GM12875 (cell line): ENCODE results near the gene MAST2.
"Not testable (repeated sequence)": the region's sequence is repeated elsewhere in the genome, so short reads cannot be mapped to it uniquely, and the experiment has no call there.

Experiments
- H3K4me3 ChIP-seq: one replicate; pipeline ENCODE4 v1.5.1; 2011; ENCODE audit warnings: low read depth, low read length, control low read depth
- TF ChIP-seq, protein P1 (sequence below): IDR thresholded peaks from 2 replicates; pipeline ENCODE4 v1.5.1; 2011; ENCODE audit warnings: low read depth, mild to moderate bottlenecking, control low read depth, inconsistent platforms, low read length, moderate library complexity, borderline replicate concordance; ENCODE audit not compliant: insufficient read depth

The MAST2 gene

DNA sequence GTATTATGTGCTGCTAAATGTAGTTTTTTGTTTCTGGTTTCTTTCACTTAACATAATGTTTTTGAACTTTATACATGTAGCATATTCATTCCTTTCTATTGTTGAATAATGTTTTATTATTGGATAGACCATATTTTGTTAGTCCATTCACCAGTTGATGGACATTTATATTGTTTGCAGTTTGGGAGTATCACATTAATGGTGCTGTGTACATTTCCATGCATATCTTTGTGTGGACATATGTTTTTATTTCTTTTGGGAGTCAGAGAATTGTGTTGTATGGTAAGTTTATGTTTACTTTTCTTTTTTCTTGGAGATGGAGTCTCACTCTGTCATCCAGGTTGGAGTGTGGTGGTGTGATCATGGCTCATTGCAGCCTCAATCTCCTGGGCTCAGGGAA lies 134.6 kb downstream of the MAST2 start:
- H3K4me3 ChIP-seq: no peak overlapping the region
- TF ChIP-seq, protein P1, sequence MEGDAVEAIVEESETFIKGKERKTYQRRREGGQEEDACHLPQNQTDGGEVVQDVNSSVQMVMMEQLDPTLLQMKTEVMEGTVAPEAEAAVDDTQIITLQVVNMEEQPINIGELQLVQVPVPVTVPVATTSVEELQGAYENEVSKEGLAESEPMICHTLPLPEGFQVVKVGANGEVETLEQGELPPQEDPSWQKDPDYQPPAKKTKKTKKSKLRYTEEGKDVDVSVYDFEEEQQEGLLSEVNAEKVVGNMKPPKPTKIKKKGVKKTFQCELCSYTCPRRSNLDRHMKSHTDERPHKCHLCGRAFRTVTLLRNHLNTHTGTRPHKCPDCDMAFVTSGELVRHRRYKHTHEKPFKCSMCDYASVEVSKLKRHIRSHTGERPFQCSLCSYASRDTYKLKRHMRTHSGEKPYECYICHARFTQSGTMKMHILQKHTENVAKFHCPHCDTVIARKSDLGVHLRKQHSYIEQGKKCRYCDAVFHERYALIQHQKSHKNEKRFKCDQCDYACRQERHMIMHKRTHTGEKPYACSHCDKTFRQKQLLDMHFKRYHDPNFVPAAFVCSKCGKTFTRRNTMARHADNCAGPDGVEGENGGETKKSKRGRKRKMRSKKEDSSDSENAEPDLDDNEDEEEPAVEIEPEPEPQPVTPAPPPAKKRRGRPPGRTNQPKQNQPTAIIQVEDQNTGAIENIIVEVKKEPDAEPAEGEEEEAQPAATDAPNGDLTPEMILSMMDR: no peak

DNA sequence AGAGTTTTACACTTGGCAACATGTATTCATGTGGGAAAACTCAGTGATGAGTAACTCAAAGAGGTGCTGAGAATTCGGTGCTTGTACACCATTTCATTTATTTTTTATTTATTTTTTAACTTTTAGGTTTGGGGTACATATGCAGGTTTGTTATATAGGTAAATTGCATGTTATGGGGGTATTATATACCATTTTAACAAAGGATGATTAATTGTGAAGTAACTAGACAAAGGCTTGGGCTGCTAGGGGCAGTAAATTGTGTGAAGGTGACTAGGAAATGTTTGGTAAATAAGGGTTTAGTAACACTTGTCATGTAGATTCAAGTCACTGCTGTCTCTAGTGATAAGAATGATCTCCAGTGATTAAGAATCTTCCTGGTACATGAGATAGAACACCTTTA lies 139.0 kb downstream of the MAST2 start:
- TF ChIP-seq, protein P1: no peak
- no peak overlapping the region for H3K4me3 ChIP-seq

DNA sequence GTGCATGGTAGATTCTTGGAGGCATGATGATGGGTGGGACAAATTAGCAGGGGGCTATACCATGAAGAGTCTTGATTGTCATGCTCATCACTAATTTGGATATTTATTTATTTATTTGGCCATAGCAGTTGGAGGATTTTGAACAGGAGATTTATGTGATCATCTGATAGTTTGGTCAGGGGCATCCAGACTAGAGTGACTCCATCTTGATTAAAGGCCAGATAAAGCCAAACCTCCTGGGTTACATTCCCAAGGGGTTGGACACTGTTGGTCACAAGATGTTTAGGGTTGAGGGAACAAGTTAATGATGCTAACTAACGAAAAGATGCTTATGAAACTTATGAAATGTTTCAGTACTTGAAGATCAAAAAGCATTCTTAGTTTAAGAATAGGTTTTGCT lies 139.8 kb downstream of the MAST2 start:
- TF ChIP-seq, protein P1: no peak
- no peak overlapping the region for H3K4me3 ChIP-seq

DNA sequence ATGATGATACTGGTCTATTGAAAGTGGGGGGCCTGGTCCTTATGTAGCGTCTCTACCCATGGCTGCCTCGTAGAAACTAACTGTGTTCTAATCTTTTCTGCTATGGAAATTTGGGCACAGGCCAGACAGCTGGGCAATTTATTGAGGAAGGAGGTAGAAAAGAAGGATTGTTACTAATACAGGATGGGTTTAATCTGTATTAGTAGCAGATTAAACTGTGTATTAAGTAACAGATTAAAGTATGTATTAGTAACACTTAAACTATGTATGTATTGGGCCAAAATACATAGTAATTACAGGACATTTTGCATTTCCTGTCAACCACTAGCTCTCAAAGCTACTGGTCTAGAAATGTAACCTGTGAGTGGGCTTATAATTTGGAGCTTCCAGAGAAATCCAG lies 142.0 kb downstream of the MAST2 start:
- no peak overlapping the region for H3K4me3 ChIP-seq
- TF ChIP-seq, protein P1: no peak

DNA sequence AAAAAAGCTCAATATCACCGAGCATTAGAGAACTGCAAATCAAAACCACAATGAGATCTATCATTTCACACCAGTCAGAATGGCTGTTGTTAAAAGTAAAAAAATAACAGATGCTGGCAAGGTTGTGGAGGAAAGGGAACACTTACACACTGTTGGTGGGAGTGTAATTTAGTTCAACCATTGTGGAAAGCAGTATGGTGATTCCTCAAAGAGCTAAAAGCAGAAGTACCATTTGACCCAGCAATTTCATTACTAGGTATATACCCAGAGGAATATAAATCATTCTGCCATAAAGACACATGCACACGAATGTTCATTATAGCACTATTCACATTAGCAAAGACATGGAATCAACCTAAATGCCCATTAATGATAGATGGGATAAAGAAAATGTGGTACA lies 146.1 kb downstream of the MAST2 start:
- not testable (repeated sequence) for H3K4me3 ChIP-seq

DNA sequence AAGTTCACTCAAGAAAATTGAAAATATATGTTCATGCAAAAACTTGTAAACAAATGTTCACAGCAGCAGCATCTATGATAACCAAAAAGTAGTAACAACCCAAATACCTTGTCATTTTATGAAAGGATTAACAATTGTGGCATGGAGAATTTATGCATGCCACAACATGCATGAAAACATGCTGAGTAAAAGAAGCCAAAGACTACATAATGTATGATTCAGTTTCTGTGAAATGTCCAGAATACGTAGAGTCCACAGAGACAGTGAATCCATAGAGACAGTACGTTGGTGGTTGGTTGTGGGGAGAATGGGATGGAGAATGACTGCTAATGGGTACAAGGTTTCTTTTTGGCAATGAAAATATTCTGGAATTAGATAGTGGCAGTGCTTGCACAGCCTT lies 148.7 kb downstream of the MAST2 start:
- H3K4me3 ChIP-seq: no peak overlapping the region
- TF ChIP-seq, protein P1: no peak

DNA sequence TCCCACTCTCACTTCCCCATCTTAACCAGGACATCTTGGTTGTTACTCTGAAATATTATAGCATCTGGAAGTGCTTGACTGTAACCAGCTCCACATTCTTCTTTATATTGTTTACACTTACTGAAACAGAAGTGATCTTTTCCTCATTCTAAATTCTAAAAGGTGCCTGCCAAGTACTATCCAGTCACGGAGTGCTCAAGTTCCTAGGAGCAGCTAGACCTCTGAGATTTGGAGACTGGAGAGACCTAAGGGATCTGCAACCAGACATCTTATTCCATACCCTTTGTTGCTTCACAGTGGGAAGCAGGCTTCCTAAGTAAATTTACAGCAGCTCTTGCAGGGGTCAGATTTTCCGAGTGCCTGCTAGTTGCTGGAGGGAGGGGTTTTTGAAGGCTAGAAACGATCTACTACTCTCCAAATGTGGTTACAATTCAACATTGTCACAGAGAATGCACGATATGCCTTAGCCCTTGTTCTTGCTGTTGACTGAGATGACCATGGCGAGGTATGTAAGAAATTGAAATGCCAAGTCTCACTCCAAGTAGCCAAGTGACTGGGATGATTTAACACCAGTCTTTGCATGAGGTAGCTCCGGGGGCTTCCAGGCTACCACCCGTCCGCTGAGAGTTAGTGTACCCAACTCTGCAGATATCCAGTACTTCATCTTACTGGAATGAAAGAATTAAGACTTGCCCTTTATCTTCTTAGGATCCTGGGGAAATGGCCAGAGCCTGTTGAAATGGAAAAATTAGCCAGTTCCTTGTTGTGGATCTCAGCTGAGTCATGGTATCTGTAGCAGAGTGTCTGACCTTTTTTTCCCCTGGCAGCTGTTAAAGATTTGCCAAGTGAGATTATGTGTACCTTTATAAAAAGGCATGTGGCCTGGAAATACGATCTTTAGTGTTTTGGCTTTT lies 150.8 kb downstream of the MAST2 start:
- H3K4me3 ChIP-seq: no peak overlapping the region
- TF ChIP-seq, protein P1: no peak
